ENCODE results near the gene KRTAP29-1. TPM values are rescaled to one million over a fixed set of nuclear protein-coding genes. Genes with fewer than 3 reads are reported as not detected.
"Not testable (repeated sequence)": the region's sequence is repeated elsewhere in the genome, so short reads cannot be mapped to it uniquely, and the experiment has no call there.

KRTAP29-1 gene
- total RNA-seq, 1 experiment from 2014 or later: not detected

GRCh38 chr17:41347869-41348760, 45.5 kb upstream of the KRTAP29-1 start:
- H3K36me3 Mint-ChIP-seq: no peaks in the 10 kb centered on the region
- no peaks in the 10 kb centered on the region for H3K4me1 Mint-ChIP-seq
- DNase-seq (ENCODE audit: low spot score) (no peak), ATAC-seq (no peak)
- CTCF ChIA-PET: interaction anchor here (0.7 to 1.8 kb wide), 6 partner anchors 19 to 485 kb away, joined by 3 to 6 read pairs (median 4); no protein-coding TSS in a partner anchor
- H3K4me3 Mint-ChIP-seq: no peak overlapping the region
- H3K27ac Mint-ChIP-seq: no peak overlapping the region
- peaks cover 13% of the 10 kb centered on the region for H3K9me3 Mint-ChIP-seq
- no peak for TF ChIP-seq E2F4 (CRISPR knock-in tag; IDR thresholded peaks at IDR 0.05; ENCODE audit: borderline replicate concordance, low read depth)
- TF ChIP-seq HMGA2 (CRISPR knock-in tag; IDR thresholded peaks at IDR 0.05): no peak
- TF ChIP-seq TP53 (CRISPR knock-in tag; IDR thresholded peaks at IDR 0.05): no peak
- TF ChIP-seq SP1 (CRISPR knock-in tag; conservative IDR thresholded peaks at IDR 0.05): no peak
- TF ChIP-seq SOX15 (CRISPR knock-in tag; IDR thresholded peaks at IDR 0.05): no peak
- TF ChIP-seq ZNF138 (CRISPR knock-in tag; conservative IDR thresholded peaks at IDR 0.05): no peak
- TF ChIP-seq NFYB (CRISPR knock-in tag; conservative IDR thresholded peaks at IDR 0.05; ENCODE audit: low read depth): no peak
- no peak for TF ChIP-seq IRF2 (CRISPR knock-in tag; IDR thresholded peaks at IDR 0.05; ENCODE audit: borderline replicate concordance, low read depth)
- no peak for TF ChIP-seq ZBTB43 (CRISPR knock-in tag; IDR thresholded peaks at IDR 0.05)
- TF ChIP-seq FOXP4 (CRISPR knock-in tag; IDR thresholded peaks at IDR 0.05): no peak
- TF ChIP-seq AR (CRISPR knock-in tag; IDR thresholded peaks at IDR 0.05): no peak
- no peak for TF ChIP-seq PREB (CRISPR knock-in tag; IDR thresholded peaks at IDR 0.05; ENCODE audit: borderline replicate concordance)
- TF ChIP-seq ZNF425 (CRISPR knock-in tag; conservative IDR thresholded peaks at IDR 0.05): no peak
- no peak for TF ChIP-seq MYBL2 (CRISPR knock-in tag; IDR thresholded peaks at IDR 0.05)
- peaks cover 3% of the 10 kb centered on the region for H3K27me3 Mint-ChIP-seq (ENCODE audit: low read depth)
- POLR2A ChIA-PET: interaction anchor here (1.0 kb wide), 1 partner anchor 491 kb away, joined by 3 read pairs; no protein-coding TSS in a partner anchor

- H3K27me3 Mint-ChIP-seq (ENCODE audit: low read depth); DNase-seq (ENCODE audit: low spot score); POLR2A ChIA-PET; H3K4me3 Mint-ChIP-seq; H3K27ac Mint-ChIP-seq; H3K36me3 Mint-ChIP-seq; ATAC-seq; H3K4me1 Mint-ChIP-seq: not testable (repeated sequence)
- CTCF ChIA-PET: interaction anchor here (1.1 to 1.8 kb wide), 2 partner anchors 17 to 202 kb away, joined by 4 to 5 read pairs; no protein-coding TSS in a partner anchor
- peaks cover 26% of the 10 kb centered on the region for H3K9me3 Mint-ChIP-seq
These were observed 43.8 kb upstream of the KRTAP29-1 start for GRCh38 chr17:41346421-41346820.

All from WTC11 (cell line).